GM19043 (cell line): ENCODE data around the gene CHD9.
"Not testable (repeated sequence)": the region's sequence is repeated elsewhere in the genome, so short reads cannot be mapped to it uniquely, and the experiment has no call there.

Source experiments
- ATAC-seq: cut with Tn5 transposase; IDR thresholded peaks from one replicate; pipeline ENCODE4 v1.9.1; 2021; ENCODE audit warnings: low read depth; ENCODE audit not compliant: unreplicated experiment

CHD9 gene

GRCh38 chr16:53069772-53070171 lies 15.0 kb downstream of the CHD9 start:
- no peak for ATAC-seq

DNA sequence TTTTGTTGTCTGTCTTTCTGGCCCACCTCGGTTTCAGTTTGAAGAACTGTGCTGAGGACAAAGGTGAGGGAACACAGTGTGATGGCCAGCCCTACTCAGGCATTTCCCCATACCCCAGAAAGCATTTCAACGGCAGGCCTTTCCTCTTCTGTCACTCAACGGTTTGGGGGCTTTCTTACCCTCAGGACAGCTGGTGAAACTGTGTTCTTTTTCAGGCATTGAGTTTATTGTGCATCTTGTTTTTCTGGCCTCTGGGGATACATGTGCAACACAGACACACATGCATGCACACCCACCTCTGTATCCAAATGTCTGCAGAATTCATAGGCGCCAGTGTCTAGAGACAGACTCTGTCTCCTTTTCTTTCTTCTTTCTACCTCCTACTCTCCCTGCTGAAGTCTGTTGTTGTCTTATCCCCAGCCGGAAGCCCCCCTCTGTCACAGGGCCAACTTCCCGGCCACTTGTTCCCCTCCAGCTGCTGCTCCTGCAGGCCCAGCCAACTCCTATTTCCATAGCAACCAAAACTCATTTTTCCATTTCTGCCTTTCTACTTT lies 17.0 kb downstream of the CHD9 start:
- no peak for ATAC-seq

GRCh38 chr16:53073022-53073421 lies 18.2 kb downstream of the CHD9 start:
- ATAC-seq = no peak

DNA sequence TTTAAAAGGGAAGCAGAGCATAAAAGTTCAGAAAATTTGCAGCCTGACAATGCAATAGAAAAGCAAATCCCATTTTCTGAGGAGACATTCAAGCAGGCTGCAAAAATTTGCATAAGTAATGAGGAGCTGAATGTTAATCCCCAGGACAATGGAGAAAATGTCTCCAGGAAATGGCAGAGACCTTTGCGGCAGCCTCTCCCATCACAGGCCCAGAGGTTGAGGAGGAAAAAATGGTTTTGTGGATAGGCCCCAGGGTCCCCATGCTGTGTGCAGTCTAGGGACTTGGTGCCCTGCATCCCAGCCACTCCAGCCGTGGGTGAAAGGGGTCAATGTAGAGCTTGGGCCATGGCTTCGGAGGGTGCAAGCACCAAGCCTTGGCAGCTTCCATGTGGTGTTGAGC lies 19.5 kb downstream of the CHD9 start:
- ATAC-seq = not testable (repeated sequence)

- ATAC-seq = not testable (repeated sequence)
Measured at GRCh38 chr16:53075461-53075860, 20.7 kb downstream of the CHD9 start.

DNA sequence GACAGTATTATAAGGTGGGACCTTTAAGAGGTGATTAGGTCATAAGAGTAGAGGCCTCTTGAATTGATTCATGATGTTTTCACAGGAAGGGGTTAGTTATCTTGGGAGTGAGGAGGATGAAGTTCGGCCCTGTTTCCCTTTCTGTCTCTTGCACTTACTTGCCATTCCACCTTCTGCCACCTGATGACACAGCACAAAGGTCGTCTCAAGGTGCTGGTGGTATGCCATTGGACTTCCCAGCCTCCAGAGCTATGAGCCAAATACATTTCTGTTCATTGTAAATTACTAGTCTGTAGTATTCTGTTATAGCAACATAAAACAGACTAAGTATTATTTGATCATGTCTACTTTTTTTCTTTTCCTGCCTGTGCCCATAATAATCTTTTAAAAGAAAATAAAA lies 23.5 kb downstream of the CHD9 start:
- ATAC-seq = no peak

GRCh38 chr16:53078765-53079485 lies 24.1 kb downstream of the CHD9 start:
- no peak for ATAC-seq

- ATAC-seq = no peak
Measured at GRCh38 chr16:53080345-53081031, 25.7 kb downstream of the CHD9 start.

GRCh38 chr16:53081032-53081424 lies 26.2 kb downstream of the CHD9 start:
- no peak for ATAC-seq

DNA sequence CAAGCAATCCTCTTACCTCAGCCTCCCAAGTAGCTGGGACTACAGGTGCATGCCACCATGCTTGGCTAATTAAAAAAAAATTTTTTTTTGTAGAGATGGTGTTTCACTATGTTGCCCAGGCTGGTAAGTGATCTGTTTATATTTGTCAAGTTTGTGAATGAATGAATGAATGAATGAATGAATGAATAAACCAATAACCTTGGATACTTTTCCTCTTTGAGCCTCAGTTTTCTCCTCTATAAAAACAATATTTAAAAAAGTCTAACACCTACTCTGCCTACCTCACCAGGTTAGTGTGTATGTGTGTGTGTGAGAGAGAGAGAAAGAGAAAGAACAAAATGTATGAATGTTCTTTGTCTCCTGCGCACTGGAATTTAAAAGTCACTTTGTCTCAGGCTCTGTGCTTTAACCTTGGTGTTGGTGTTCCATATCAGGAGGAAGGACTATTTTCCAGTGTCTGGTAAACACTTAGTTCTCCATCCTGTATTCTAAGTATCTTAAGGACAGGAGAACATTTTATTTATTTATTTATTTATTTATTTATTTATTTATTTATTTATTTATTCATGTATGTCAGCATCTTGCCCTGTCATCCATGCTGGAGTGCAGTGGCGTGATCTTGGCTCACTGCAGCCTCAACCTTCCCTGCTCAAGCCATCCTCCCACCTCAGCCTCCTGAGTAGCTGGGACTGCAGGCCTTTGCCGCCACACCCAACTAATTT lies 27.1 kb downstream of the CHD9 start:
- ATAC-seq = no peak

DNA sequence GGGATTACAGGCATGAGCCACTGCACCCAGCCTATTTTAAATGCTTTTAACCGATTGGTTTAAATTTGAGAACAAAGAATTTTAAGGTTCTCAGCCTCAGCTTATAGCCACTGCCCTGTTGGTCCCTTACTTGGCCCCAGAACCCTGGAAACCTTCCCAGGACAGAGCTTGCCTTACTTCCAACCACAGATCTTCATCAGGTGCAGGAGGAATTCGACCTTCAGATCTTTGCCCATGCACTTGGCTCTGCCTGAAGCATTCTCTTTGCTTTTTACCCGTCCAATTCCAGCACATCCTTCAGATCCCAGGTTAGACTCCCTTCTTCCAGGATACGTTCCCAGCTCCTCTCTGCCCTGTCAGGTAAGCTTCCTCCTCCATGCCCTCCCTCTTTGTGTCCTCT lies 27.7 kb downstream of the CHD9 start:
- ATAC-seq = no peak

- no peak for ATAC-seq
Measured at GRCh38 chr16:53083119-53083518, 28.3 kb downstream of the CHD9 start.

DNA sequence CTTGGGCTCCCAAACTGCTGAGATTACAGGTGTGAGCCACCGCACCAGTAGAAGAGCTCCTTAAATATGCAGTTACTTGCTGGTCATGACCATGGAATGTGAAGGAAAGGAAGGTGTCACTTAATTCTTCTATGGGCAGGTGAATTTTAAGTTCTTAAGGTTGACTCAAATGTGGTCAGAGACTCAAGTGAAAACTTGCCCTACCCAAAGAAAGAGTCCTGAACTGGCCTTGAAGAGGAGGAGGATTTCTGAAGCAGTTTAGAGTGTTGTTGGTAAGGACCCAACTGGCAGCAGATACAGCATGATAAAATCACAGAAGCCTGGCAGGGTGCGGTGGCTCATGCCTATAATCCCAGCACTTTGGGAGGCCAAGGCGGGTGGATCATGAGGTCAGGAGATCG lies 29.4 kb downstream of the CHD9 start:
- no peak for ATAC-seq

DNA sequence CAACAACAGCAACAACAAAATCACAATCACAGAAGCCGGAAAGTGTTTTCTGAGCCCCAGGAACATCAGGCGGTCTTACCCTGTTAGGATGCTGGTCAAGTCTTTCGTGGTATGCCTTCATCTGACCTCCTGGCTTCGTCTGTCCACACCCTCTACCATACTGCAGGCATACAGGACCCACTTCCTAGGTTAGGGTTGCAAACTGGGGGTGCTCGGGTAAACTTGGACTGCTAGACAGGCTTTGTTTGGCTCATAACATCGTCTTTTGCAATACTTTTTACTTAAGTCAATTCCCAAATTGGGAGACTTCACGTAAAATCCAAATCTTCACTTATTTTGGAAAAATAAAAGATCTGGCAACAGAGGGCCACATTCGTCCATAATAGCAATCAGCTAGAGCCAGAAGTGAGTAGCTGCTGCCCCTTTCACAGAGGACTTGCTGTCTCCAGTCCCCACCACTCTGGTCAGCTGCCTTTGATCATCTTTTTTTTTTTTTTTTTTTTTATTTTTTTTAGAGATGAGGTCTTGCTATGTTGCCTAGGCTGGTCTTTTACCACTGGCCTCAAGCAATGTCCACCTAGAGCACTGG lies 30.0 kb downstream of the CHD9 start:
- ATAC-seq = no peak

DNA sequence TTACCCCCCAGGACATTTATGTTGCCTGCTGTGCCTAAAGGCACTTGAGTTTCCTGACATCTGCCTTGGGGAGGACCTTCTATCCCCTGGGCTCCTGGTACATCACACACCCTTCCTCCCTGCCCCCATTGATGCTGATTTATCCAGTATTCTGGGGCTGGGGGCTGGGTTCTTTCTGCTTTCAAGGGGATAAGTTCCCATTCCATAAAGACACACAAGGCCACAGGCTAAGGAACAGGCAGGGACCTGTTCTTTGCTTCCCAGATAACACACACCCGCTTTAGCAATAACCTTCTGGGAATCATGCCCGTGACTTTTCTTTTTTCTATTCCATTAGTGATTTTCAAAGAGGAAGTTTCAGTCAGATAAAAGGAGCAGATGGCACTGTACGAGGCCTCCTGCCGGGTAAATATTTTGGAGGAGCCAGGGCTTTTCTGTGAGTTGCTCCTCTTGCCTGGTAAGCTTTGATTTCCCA lies 30.6 kb downstream of the CHD9 start:
- ATAC-seq = no peak

DNA sequence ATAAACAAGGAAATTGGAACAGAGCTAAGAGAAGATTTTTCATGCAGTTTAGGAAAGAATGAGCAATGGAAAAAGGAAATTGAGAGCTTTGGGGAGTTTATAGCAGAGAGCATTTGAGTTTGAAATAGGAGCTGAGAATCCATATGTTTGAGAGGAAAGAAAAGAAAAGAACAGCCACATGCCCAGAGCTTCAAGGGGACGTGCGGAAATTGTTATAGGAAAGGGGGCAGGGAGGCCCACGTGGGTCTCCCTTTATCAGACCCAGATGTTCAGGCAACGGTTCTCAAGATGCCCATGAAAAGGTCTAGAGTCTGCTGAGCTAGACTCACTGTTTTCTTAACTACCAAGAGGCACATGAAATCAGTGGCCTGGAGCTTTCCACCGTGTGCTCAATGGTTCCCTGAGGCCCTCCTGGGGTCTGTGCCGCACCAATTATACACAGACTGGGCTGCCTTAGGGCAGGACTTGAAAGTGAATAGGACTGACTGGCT lies 31.2 kb downstream of the CHD9 start:
- no peak for ATAC-seq

DNA sequence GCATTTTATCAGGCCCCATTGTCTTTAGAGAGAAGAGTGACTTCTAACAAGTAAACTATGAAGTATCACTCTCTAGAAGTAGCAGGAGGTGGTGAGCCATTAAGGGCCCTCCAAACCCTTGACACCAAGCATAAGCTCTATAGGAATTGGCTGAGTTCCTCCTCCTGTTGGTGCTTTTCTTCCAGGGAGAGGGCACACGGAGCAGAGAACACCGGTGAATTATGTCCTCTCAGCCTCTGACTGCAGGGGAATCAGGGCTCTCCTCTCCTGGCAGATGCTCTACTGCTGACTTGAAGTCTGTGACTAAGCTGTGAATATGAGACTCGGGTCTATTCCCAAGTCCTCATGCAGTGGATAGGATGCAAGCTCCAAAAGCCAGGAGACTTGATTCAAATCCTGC lies 32.3 kb downstream of the CHD9 start:
- ATAC-seq = no peak

- ATAC-seq = no peak
Measured at GRCh38 chr16:53089434-53090285, 34.9 kb downstream of the CHD9 start.

DNA sequence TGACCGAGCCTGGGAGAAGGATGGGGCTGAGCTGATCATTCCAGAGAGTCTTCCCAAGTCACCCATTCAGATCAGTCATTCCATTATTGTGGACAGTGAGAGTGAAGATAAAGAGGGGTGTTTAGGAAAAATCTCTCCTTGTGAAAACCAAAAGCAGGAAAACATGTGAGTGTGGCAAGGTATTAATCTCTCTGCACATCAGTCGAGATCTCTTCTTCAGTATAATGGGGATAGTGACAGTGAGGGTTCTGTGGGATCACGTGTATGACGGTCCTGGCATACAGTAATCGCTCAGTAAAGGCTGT lies 35.4 kb downstream of the CHD9 start:
- ATAC-seq = no peak
